Lung (tissue), 12 donors: Measurements from ENCODE around the gene KCNN2. TPM values are rescaled to one million over a fixed set of nuclear protein-coding genes. Genes with fewer than 3 reads are reported as not detected.

ENCODE experiments used
- ATAC-seq: fragments of 200-7000 bp; cut with Tn5 transposase; one replicate; pipeline ENCODE4 v1.9.1; 2020; ENCODE audit warnings: moderate number of reproducible peaks; ENCODE audit not compliant: insufficient read depth, low FRiP score
- DNase-seq, 3 donors: peaks; one replicate each; pipeline ENCODE4 v3.0.0-alpha.2; 2013 to 2017
- H3K27ac ChIP-seq, 2 donors: one replicate each; pipeline ENCODE4 v1.5.1; 2013; ENCODE audit warnings: mild to moderate bottlenecking in 2 of 2, moderate library complexity in 2 of 2, control low read depth in 1 of 2, inconsistent platforms in 1 of 2, low read depth in 1 of 2, low read length in 1 of 2
- H3K27me3 ChIP-seq, 3 donors: one replicate each; pipeline ENCODE4 v1.5.1; 2013; ENCODE audit warnings: low read length in 2 of 3; ENCODE audit not compliant: control insufficient read depth in 3 of 3, insufficient read depth in 3 of 3
- H3K36me3 ChIP-seq, 4 donors: one replicate each; pipeline ENCODE4 v1.5.1; 2013; ENCODE audit warnings: low read length in 4 of 4, mild to moderate bottlenecking in 1 of 4, moderate library complexity in 1 of 4; ENCODE audit not compliant: control insufficient read depth in 4 of 4, insufficient read depth in 4 of 4
- H3K4me1 ChIP-seq, 5 donors: one replicate each; pipeline ENCODE4 v1.5.1; 2013; ENCODE audit warnings: low read length in 5 of 5, mild to moderate bottlenecking in 2 of 5, moderate library complexity in 1 of 5; ENCODE audit not compliant: control insufficient read depth in 5 of 5, insufficient read depth in 5 of 5
- H3K4me3 ChIP-seq: one replicate; pipeline ENCODE4 v1.5.1; 2013; ENCODE audit warnings: mild to moderate bottlenecking, control low read depth, moderate library complexity
- H3K9ac ChIP-seq, 2 donors: one replicate each; pipeline ENCODE4 v1.5.1; 2013; ENCODE audit warnings: low read length in 2 of 2, control low read depth in 1 of 2; ENCODE audit not compliant: insufficient read depth in 1 of 2
- H3K9me3 ChIP-seq, 4 donors: one replicate each; pipeline ENCODE4 v1.5.1; 2013; ENCODE audit warnings: low read length in 3 of 4, mild to moderate bottlenecking in 1 of 4, moderate library complexity in 1 of 4; ENCODE audit not compliant: control insufficient read depth in 4 of 4, insufficient read depth in 3 of 4
- WGBS, 2 donors: extraction: QIAGEN DNeasy Blood & Tissue Kit; methylation state at CpG; one replicate each; pipeline ENCODE4 v1.1.7; 2013; 5-methylcytosine and 5-hydroxymethylcytosine counted together
- polyA plus RNA-seq, 2 donors: library from polyadenylated mRNA; stranded (reverse); fragments of 200-250 nt; gene quantifications; one replicate each; pipeline ENCODE4 v1.2.1, GENCODE V29; 2013
- total RNA-seq, 2 donors: library from RNA; depleted of rRNA in 1 of 2; stranded (reverse); fragments of >200 nt in 1 of 2; gene quantifications; one replicate each; pipeline ENCODE4 v1.2.1, GENCODE V29; 2014 to 2021
- TF ChIP-seq, protein P1 (sequence below): IDR thresholded peaks from 2 replicates; pipeline ENCODE4 v1.5.1; 2012; ENCODE audit warnings: mild to moderate bottlenecking; ENCODE audit errors: control extremely low read depth, extremely low read depth
- donor health status: control.
- donor health status: control.
- donor health status: Bipolar disorder and iron deficiency.
- donor health status: healthy.
- donor health status: DM: yes; HTN: yes; CAD: no.

Gene KCNN2
- total and polyA plus RNA-seq, 4 donors: 0.74 to 4.9 (median 2.4) TPM

DNA sequence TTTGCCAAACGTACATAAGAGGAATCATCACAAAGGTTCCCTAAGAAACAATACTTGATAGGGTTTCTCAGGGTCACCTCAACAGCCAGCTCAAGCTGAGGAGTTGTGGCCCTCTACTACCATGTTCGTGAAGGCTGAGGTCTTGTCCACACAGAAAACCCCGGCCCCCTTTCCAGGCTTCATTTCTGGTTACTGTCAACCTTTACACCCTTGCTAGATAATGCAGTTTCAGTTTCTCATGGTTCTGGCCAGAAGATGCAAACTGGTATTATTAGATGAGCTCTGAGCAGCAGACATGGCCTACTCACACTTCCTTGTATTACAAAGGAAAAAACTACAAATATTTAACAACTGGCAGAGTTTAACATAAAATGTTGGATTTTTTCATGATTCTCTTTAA is 22.8 kb upstream of the KCNN2 start:
- Histone ChIP-seq H3K36me3 (no peaks in the 10 kb centered on the region), H3K9me3 (peaks cover 0 to 3% (median under 1%) of the 10 kb centered on the region in 4 donors), H3K27ac (no peak overlapping the region), H3K9ac (no peak overlapping the region), H3K27me3 (no peaks in the 10 kb centered on the region), H3K4me1 (no peaks in the 10 kb centered on the region), H3K4me3 (no peak overlapping the region)
- ATAC-seq (no peak), DNase-seq (no peak)
- TF ChIP-seq, protein P1, sequence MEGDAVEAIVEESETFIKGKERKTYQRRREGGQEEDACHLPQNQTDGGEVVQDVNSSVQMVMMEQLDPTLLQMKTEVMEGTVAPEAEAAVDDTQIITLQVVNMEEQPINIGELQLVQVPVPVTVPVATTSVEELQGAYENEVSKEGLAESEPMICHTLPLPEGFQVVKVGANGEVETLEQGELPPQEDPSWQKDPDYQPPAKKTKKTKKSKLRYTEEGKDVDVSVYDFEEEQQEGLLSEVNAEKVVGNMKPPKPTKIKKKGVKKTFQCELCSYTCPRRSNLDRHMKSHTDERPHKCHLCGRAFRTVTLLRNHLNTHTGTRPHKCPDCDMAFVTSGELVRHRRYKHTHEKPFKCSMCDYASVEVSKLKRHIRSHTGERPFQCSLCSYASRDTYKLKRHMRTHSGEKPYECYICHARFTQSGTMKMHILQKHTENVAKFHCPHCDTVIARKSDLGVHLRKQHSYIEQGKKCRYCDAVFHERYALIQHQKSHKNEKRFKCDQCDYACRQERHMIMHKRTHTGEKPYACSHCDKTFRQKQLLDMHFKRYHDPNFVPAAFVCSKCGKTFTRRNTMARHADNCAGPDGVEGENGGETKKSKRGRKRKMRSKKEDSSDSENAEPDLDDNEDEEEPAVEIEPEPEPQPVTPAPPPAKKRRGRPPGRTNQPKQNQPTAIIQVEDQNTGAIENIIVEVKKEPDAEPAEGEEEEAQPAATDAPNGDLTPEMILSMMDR: no peak
- WGBS, 2 donors: 84 to 91% methylated on average over 3 of the region's 3 CpGs

DNA sequence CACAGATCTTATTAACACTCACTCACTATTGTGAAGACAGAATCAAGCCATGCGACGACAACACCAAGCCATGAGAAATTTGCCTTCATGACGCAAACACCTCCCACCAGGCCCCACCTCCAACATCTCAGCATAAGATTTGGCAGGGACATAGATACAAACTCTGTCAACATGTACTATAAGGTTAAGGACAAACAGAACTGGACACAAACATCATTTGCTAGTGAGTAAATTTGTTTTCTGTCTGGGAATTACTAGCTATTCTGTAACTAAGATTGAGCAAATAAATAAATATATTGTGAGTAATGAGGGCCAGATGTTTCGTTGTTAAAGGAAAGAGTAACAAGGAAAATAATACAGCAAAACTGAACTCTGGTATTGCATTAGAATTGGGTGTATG is 15.7 kb upstream of the KCNN2 start:
- ATAC-seq (no peak), DNase-seq (no peak)
- 91 to 95% methylated on average over 4 of the region's 4 CpGs for WGBS, 2 donors
- H3K36me3 ChIP-seq: no peaks in the 10 kb centered on the region
- no peaks in the 10 kb centered on the region for H3K9me3 ChIP-seq
- no peak overlapping the region for H3K4me3 ChIP-seq
- H3K27ac ChIP-seq: no peak overlapping the region
- TF ChIP-seq, protein P1: no peak
- H3K4me1 ChIP-seq: no peaks in the 10 kb centered on the region
- H3K27me3 ChIP-seq: no peaks in the 10 kb centered on the region
- no peak overlapping the region for H3K9ac ChIP-seq

GRCh38 chr5:114355086-114355830 is 6.6 kb upstream of the KCNN2 start:
- 49 to 57% methylated on average over 5 of the region's 5 CpGs for WGBS, 2 donors
- H3K27me3 ChIP-seq: peaks cover 0 to 20% (median 15%) of the 10 kb centered on the region in 3 donors
- no peak for DNase-seq
- H3K9me3 ChIP-seq: no peaks in the 10 kb centered on the region
- TF ChIP-seq, protein P1: no peak
- H3K36me3 ChIP-seq: no peaks in the 10 kb centered on the region
- H3K4me1 ChIP-seq: no peaks in the 10 kb centered on the region
- no peak overlapping the region for H3K27ac ChIP-seq
- H3K4me3 ChIP-seq: no peak overlapping the region
- no peak for ATAC-seq
- H3K9ac ChIP-seq: no peak overlapping the region
